Activated CD8-positive, alpha-beta memory T cell treated with anti-CD3 and anti-CD28 coated beads, Interleukin-2, amount 50 U/mL, for 48 hours (primary cell): ENCODE results near the gene SUSD4.
A peak's percentile ranks its signal among the peaks of the same experiment; 100 is the strongest.

Experiments used
- DNase-seq: peaks from one replicate; pipeline ENCODE4 v3.0.0-alpha.2; 2020

Gene SUSD4

DNA sequence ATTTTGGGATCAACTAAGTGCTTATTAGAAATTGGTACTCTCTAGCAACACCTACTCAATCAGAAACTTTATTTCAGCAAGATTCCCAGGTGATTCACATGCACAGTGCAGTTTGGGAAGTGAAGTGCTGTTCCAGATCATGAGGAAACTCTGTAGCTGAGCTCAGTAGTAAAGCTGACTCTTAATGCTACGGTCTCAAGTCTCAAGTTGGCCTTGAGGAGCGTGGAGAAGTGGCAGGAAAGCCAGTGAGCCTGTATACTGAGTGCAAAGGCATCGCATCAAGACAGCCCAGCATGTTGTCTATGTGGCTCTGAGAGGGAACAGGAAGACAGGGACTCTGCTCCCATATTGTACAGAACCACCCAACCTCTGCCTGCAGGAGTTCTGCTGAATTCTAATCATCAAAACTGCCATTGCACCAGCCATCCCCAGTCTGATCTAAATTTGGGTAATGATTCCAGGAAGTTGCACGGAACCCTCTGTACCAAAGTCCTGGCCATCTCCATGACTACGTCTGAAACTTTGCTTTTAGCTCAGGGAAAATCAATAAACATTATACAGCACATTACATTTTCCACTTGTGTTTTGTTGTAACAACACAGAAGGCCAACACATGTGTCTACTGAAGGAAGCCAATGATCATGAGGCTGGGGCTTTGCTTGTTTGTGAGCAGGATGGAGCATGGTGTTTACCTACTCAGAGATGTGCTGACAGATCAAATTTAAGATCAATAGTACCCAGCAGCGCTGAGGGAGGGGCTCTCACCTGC lies 115.8 kb downstream of the SUSD4 start:
- peak; percentile 41 for DNase-seq

DNA sequence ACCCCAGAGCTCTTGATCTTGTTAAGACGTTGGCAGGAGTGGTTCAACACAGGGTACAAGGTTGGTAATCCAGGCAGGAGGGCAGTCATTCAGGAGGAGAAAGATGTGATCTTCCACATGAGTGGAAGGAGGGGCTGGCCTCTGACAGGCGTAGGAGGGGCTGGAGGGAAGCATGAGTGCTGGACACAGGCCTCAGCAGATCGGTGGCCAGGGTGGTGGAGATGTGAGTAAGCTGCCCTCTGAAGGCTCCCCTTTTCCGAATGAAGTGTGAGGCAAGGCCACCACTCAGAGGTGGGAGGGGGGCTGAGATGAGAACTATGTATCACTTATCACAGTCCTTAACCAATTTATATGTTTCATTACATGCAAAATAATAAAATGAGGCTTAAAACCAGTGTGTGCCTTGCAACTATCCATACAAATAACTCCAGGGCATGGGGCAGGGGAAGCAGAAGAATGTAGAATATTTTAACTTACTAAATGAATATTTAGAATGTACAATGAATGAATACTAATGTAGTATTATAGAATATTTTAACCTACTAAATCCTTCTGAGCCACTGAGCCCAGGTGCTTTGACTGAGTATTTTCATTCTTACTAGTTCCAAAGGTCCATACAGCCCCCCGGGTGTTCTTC lies 117.4 kb downstream of the SUSD4 start:
- DNase-seq = no peak

DNA sequence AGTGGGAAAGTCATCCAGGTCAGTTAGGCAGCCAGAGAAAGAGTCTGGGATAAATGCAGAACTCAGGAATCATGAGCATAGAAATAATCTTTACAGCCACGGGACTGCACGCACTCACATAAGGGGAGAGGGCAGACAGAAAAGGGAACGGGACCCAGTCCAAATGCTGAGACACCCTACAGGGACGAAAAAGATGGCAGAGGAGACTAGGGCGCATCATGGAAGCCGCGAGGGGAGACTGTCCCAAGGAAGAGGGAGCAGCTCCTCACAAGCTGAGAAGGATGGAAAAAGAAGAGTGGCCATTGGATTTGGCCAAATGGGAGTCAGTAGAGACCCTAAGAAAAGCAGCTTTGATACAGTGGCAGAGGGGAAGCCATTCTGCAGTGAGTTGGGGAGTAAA lies 118.0 kb downstream of the SUSD4 start:
- DNase-seq = no peak

DNA sequence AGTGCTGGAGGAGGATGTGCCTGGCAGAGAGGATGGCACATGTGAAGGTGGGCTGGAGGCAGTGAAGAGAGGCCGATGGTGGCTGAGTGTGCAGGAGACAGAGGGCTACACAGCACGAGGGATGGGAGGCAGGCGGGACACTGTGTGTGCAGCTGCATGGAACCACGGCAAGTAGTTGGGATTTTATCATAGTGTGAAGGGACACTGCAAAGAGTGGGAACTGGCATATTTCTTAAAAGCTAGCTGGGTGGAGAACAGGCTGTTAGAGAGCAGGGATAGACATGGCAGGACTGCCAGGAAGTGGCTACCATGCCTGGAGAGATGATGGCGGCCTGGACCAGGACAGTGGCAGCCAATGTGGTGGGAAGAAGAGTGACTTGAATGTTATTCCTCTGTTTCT lies 118.6 kb downstream of the SUSD4 start:
- peak; percentile 40 for DNase-seq

DNA sequence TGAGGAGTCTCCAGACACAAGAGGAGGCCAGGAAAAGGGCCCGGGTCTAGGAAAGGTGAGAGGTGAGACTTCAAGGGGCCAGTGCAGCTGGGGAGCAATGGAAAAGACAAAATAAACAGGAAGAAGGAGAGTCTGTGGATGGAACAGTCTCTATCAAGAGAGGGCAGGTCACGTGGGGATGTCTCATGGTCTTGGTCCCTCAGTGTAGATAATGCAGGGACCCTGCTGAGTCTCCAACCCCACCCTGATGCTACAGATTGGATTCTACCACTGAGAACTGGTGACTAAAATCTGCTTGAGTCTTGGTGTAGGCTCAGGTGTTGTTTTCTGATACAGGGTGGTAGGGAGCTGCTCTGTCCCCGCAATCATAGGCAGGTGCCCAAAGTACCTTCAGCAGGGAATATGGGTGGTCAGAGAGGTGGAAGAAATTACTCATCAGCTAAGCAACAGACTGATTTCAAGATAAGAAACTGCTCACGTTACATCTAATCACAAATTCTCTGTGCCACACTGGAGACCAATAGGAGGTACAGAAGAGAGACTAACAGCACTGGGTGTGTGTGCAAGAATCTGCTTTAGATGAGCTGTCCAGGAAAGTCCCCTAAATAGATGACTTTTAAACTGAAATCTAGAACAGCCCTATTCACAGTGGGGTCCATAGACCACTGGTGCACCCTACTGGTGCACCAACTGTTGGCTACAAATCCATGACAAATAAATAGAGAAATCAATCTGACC lies 119.4 kb downstream of the SUSD4 start:
- DNase-seq = peak; percentile 52

DNA sequence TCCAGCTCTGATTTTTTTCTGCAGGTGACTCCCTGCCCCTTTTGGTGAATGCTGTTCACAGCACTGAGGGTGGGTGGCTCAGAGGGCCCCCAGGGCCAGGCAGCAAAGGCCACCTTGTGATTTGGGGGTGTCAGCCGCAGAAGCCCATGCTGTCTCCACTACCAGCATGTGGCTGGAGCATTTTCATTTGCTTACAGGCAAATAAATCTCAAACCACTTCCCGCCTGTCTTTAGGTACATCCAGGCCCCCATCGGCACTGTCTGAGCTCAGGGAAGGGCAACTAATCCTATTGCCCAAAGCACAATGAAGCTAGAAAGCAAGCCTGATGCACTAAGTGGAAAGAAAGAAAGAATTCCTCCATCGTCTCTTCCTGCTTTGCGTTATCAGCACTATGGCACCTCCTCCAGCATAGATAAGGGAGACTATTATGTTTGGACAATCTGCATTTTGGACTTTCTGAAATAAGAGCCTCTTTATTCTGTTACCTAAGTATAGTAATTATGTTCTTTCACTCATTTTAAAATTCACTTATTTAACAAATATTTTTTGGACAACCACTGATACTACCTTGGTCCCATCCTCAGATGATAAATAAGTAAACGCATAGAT lies 120.4 kb downstream of the SUSD4 start:
- DNase-seq = no peak

DNA sequence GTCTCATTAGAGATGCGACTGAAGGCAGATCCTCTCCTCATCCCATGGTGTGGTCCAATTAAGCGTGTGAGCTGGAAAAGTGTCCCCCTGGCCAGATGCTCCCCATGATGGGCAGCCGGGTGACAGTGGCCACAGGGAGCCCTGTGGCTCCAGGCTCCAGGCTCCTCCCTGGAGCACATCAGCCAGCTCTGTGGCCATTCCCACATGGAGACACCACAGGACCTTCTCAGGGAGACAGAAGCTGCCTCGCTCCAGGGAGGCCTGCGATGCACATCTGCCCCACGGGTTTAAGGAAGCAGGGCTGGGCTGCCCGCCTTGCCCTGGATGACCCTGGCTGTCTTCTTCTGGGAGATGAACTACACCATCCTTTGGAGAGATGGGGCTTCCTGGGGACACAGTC lies 121.0 kb downstream of the SUSD4 start:
- DNase-seq = no peak

DNA sequence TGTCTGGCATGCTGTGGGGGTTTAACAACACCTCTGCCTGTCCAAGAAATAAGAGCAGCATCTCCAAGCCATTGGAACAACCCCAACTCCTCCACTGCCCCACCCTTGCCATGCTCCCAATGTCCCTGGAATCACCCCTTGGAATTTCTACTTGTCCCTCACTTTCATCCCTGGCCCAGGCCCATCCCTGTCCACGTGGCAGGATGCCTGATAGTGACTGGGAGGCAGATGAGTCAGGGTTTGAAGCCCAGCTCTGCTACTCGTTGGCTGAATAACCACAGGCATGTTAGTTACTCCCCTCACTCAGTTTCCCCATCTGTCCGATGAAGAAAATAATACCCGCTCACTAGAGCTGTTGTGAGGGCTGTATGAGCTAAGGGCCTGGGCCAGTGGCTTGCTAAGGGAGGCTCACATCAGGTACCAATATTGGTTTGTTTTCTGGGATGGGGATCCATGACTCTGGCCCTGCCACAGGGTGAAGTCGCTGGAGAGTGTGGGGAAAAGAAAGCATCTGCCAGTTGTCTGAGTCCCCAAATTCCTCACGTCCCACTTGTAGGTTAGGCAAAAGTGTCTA lies 121.5 kb downstream of the SUSD4 start:
- DNase-seq = peak; percentile 35

DNA sequence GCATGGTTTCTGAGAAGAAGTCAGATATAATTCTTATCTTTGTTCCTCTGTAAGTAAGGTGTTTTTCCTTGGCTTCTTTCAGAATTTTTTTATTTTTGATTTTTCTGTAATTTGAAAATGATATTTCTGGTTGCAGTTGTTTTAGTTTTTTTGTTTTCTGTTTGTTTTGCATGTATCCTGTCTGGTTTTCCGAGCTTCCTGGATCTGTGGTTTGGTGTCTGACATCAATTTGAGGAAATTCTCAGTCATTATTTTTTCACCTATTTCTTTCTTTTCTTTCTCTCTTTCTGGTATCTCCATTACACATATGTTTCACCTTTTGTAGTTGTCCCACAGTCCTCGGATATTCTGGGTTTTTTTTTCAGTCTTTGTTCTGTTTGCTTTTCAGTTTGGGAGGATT lies 123.9 kb downstream of the SUSD4 start:
- DNase-seq = no peak

DNA sequence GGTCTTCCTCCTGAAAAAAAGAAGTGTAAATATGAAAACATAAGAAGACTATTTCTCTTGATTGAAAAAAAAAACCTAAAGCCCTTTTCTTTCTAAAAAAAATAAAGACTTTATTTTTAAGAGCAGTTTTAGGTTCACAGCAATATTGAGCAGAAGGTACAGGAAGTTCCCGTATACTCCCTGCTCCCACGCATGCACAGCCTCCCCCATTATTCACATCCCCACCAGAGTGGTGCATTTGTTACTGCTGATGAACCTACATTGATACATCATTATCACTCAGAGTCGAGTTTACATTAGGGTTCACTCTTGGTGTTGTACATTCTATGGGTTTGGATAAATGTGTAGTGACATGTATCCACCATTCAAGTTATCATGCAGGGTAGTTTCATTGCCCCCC lies 128.9 kb downstream of the SUSD4 start:
- DNase-seq = no peak

DNA sequence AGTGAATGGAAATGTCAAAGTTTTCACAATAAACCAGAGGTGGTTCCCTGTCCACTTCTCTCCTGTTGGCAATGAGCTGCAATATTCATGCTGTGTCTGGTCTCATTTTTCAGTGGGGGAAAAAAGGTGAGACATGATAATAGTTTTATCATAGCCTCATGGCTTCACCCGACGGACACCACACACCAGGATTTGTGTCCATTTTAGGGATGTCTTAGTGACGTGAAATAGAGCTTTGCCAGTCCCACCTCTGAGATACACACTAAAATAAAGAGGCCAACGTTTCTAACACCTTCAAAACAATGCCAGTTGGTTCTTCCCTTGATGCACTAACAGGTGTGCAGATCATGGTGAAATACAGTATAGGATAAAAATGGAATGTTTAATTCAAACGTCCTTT lies 129.4 kb downstream of the SUSD4 start:
- DNase-seq = no peak

DNA sequence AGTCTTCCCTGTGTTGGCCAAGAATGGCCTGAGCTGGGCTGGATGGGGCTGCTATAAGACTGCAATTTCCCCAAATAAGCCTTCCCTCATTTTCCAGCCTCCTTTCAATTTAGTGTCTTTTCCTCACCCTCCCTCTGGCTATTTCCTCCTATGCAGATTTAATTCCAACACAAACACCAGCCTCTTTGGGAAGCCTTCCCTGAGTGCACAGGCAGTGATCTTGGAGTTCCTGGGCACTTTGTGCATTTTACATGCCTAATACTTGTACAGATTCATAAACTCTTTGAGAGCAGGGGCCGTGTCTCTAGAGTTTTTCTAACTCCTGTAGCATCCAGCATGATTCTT lies 129.8 kb downstream of the SUSD4 start:
- DNase-seq = no peak

DNA sequence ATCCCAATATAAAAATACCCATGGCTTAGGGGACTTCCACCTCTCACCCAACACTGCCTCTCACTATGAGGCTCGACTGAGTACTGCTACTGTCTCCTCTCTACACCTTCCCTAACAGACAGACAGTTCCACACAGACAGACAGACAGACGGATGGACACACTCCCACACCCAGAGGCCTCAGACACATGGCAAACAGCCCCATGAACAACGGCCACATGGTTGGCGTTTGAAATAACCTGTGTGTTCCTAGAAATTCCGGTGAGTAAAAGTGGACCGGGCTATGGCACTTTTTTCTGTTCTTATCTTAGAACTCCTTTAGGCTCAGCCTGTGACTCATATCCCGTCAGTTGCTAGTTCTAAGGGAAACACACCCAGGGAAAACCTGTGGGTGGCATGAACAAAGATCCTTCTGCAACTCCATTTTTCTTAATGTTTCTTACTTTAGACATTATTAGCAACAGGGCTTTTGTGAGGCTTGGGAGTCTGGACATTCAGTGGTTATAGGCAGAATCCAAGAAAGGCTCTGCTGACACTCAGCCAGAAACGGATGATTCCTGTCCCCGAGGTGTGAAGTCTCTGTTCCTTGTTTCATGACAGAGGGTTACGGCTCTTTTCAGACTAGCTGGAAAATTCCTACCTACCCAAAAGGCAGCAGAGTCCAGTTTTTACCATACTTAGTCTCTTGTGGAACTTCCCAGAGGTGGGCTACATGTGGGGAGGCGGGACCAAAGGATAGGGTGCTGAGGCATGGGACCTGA lies 130.4 kb downstream of the SUSD4 start:
- peak; percentile 58 for DNase-seq

DNA sequence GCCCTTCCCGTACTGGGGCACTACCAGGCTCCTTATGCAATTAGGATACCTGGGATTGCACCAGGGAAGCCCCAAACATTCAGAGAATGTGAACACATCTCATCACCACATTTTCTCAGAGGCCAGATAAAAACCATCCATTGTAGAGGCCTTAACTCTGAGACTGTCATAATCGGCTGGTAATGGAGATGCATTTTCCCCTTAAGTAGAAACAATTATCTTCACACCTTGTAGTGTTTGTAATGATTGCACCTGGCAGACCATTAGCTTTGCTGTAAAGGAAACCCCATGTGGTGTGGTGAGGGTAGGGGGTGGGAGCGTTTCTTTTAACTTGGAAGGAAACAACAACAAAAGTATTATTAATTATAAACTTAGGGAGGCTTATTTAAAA lies 131.0 kb downstream of the SUSD4 start:
- peak; percentile 42 for DNase-seq

DNA sequence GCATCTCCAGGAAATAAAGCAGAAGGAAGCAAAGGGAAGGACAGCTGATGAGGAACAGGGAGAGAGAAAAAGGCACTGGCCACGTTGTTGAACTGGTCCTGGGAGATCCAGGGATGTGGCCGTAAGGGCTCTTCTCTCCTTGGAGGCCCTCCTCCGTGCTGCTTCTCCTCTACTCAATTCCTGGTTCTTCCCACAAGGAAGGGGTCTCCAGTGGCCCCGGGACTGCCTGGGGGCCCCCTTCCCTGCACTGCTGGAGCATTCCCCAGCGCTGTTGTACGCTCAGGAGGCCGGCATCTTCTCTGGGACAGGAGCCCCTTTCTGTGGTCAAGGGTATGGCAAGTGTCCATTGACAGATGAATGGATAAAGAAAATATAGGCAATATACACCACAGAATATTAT lies 132.4 kb downstream of the SUSD4 start:
- DNase-seq = peak; percentile 38

DNA sequence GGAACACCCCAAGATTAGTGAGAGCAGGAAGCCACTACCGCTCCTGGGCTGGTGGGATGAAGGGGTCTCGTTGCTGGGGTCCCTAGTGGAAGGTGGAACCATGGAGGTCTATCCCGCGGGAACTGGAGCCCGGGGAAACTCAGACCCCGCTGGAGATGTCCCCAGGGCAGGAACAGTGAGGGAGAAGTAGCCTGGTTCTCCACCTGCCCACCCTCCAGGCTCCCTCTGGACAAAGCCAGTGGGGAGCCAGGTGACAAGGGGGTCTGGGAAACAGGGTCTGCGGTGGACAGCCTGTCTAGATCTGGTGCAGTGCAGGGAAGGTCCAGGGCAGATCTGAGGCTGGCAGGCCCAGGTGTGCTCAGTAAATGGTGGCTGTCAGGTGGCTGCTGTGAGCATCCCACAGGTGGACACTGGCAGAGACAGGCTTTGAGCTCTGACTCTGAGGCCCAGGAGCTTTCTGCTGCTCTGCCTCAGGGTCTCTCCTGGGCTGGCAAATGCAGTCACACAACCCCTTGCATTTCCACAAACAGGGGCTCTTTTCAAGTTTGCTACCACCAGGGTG lies 132.9 kb downstream of the SUSD4 start:
- no peak for DNase-seq

DNA sequence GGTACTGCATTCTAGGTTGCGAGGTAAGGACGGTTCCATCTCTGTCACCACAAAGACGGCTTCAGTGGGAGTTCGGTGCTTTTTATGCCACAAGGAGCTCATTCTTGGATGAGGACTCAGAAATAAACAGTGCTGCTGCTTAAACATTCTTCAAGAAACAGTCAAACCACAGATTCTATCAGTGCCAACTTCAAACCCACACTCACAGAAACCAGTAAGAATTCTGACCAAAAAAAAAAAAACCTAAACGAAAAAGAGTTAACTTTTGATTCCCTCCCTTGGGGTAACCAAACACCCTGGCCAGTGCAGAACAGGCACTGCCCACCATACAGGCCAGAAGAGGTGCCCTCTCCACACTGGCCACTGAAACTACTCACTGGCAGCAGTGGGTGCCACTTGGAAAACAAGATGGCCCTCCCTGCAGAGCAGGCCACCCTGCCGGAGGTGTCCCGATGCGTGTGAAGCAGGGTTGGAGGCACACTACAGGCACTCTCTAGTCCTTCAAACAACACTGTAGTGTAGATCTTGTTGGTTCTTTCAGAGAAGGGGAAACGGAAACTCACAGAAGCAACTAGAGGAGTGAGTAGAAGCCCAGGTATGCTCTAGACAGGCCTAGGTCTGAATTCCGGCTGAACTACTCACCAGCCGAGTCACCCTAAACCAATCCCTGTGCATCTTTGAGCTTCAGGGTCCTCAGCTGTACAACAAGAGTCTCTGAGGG lies 133.7 kb downstream of the SUSD4 start:
- DNase-seq = peak; percentile 75

DNA sequence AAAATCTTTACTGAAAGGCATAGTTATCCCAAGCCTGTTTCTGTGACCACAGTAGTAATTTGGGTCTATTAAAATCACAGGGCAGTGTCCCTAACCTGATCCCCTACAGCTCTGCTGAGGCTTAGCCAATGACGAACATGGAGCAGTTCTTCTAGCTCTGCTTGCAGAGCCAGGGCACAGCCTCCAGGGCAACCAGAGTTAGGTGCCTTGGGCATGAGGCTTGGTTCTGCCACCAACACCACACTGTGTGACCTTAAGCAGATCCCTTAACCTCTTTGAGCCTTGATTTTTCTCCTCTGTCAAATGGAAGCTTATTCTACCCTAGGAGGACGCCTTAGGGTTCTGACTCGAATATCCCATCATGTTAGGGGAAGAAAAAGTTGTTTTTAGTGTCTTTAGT lies 134.2 kb downstream of the SUSD4 start:
- no peak for DNase-seq

DNA sequence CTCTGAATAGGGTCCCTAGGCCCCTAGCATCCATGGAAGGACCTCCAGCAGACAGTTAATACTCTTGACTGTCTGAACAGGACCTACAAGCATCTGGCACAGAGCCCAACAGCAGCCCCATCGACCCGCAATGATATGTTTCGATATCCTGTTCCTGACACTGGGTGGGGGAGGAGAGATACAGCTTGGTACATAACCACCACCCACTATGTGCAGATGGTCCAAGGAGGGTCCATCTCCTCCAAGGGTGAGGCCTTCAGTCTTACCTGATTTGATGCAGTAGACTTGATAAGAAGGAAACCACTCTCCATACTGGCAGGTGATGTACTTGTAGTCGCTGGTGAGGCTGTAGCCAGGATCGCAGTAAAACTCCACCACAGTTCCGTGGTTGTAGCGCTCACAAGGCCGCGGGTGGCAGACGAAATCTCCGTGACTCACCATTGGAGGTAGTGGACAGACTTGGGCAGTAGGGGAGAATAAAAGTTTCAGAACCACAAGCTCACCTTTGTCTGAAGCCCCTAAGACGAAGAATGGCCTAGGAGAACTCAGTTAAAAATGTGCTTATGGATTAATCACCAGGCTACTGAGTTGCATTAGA lies 134.9 kb downstream of the SUSD4 start:
- DNase-seq = no peak

DNA sequence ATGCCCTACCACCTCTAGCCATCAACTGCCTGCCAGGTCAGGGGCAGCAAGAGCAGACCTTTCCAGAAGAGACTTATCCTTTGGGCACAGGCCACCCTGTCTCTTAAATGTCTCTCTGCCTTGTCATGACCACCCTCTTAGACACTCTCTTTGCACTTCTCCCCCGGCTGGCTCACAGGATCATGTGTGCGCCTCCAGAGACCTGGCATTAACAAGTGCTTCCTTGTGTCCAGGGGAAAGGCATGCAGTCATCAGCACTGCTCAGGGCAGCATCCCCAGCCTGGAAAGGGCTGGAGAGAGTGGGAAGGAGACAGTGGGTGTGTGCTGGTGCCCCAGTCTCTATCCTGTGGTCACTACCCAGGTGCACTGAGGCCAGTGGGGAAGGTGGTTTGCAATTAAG lies 135.8 kb downstream of the SUSD4 start:
- no peak for DNase-seq
